Left colon (tissue), 2 donors: ENCODE data around the gene NTPCR. TPM values are rescaled to one million over a fixed set of nuclear protein-coding genes. Genes with fewer than 3 reads are reported as not detected.

ENCODE experiments used
- ATAC-seq: fragments of 200-7000 bp; cut with Tn5 transposase; one replicate; pipeline ENCODE4 v1.9.1; 2020; ENCODE audit warnings: mild to moderate bottlenecking, moderate library complexity
- DNase-seq, 2 donors: peaks; one replicate each; pipeline ENCODE4 v3.0.0-alpha.2; 2020
- intact Hi-C, 2 donors: fragments of 100-400 bp; cut with DNase I in 1 of 2; cut with micrococcal nuclease in 1 of 2; formaldehyde crosslinking; loops; one replicate each; pipeline versions ENCODE4 v1.11.2 to v1.14.0; 2022; cut with DNase I, micrococcal nuclease
- total RNA-seq, 2 donors: library from RNA; stranded (reverse); fragmentation: NEBNext Ultra II Directional; extraction: Animal tissue kit (Norgen Biotek cat#: 25700); gene quantifications; one replicate each; pipeline ENCODE4 v1.2.1, GENCODE V29; 2021
- donor health status: DM: no; HTN: no; CAD: no.
- donor health status: DM: yes; HTN: yes; CAD: no.

NTPCR gene
- total RNA-seq, 2 donors from 2014 or later, result 51.2 to 54.0 TPM

- DNase-seq (peak; percentile 49 to 60), ATAC-seq (peak; percentile 71)
- intact Hi-C loops, result loop anchor here in 1 of 2 donors (10.0 kb wide), 1 partner anchor 318 kb away; the partner anchor contains the start of gene SIPA1L2
These were observed 2.4 kb downstream of the NTPCR start for GRCh38 chr1:232952514-232953499.

GRCh38 chr1:232954594-232955365 is 4.4 kb downstream of the NTPCR start:
- intact Hi-C loops, result loop anchor here in 1 of 2 donors (10.0 kb wide), 1 partner anchor 320 kb away; the partner anchor contains the start of gene SIPA1L2
- DNase-seq (no peak), ATAC-seq (no peak)

- ATAC-seq (no peak), DNase-seq (no peak)
- intact Hi-C loops, result loop anchor here in 1 of 2 donors (10.0 kb wide), 1 partner anchor 321 kb away; the partner anchor contains the start of gene SIPA1L2
These were observed 5.7 kb downstream of the NTPCR start for GRCh38 chr1:232956081-232956480.

GRCh38 chr1:232958067-232958466 is 7.7 kb downstream of the NTPCR start:
- DNase-seq, result no peak
- intact Hi-C loops, result loop anchor here in 1 of 2 donors (10.0 kb wide), 1 partner anchor 323 kb away; the partner anchor contains the start of gene SIPA1L2
- peak; percentile 51 for ATAC-seq

- DNase-seq (no peak), ATAC-seq (no peak)
- intact Hi-C loops, result no loop called here
These were observed 12.6 kb downstream of the NTPCR start for GRCh38 chr1:232962761-232963745.

GRCh38 chr1:232964601-232965000 is 14.2 kb downstream of the NTPCR start:
- no peak for ATAC-seq
- intact Hi-C loops, result no loop called here

GRCh38 chr1:232965124-232965911 is 14.9 kb downstream of the NTPCR start:
- no peak for DNase-seq
- intact Hi-C loops, result no loop called here
- ATAC-seq, result no peak

More at GRCh38 chr1:232964601-232965000, 14.2 kb downstream of the NTPCR start:
- DNase-seq, result no peak

GRCh38 chr1:232965912-232966217 is 15.5 kb downstream of the NTPCR start:
- intact Hi-C loops, result no loop called here
- no peak for ATAC-seq

GRCh38 chr1:232966663-232967062 is 16.3 kb downstream of the NTPCR start:
- intact Hi-C loops, result no loop called here
- peak; percentile 75 to 89 for DNase-seq
- peak; percentile 100 for ATAC-seq

More at GRCh38 chr1:232965912-232966217, 15.5 kb downstream of the NTPCR start:
- no peak for DNase-seq

- ATAC-seq (no peak), DNase-seq (no peak)
- intact Hi-C loops, result no loop called here
These were observed 18.0 kb downstream of the NTPCR start for GRCh38 chr1:232968391-232968790.

GRCh38 chr1:232968965-232969364 is 18.6 kb downstream of the NTPCR start:
- intact Hi-C loops, result no loop called here
- no peak for ATAC-seq
- DNase-seq, result no peak

GRCh38 chr1:232969799-232970198 is 19.4 kb downstream of the NTPCR start:
- ATAC-seq (no peak), DNase-seq (no peak)
- intact Hi-C loops, result no loop called here

- intact Hi-C loops, result no loop called here
- no peak for DNase-seq
- no peak for ATAC-seq
These were observed 20.1 kb downstream of the NTPCR start for GRCh38 chr1:232970508-232970907.

GRCh38 chr1:232973652-232974611 is 23.5 kb downstream of the NTPCR start:
- intact Hi-C loops, result no loop called here
- DNase-seq (no peak), ATAC-seq (no peak)

GRCh38 chr1:232974971-232975370 is 24.6 kb downstream of the NTPCR start:
- DNase-seq (no peak), ATAC-seq (no peak)
- intact Hi-C loops, result no loop called here

GRCh38 chr1:232978091-232978634 is 27.8 kb downstream of the NTPCR start:
- ATAC-seq (no peak), DNase-seq (no peak)
- intact Hi-C loops, result no loop called here
